Spleen (tissue), 11 donors: ENCODE measurements around the gene PHF20. TPM values are rescaled to one million over a fixed set of nuclear protein-coding genes. Genes with fewer than 3 reads are reported as not detected.

ENCODE experiments used
- DNase-seq: peaks from one replicate; pipeline ENCODE4 v3.0.0-alpha.2; 2020
- H3K27ac ChIP-seq, 8 donors: fragments of 200-600 bp; sonication (generic) in 7 of 8; 1 replicate in 4 of 8; 2 replicates in 4 of 8; pipeline versions ENCODE4 v1.5.0 to v1.8.0; 2016 to 2021; ENCODE audit warnings: inconsistent platforms in 4 of 8, mild to moderate bottlenecking in 4 of 8, moderate library complexity in 1 of 8
- H3K27me3 ChIP-seq, 7 donors: fragments of 200-600 bp; sonication (generic) in 6 of 7; replicated peaks in 1 of 7; 1 replicate in 4 of 7; 2 replicates in 3 of 7; pipeline versions ENCODE4 v1.5.0 to v1.8.0; 2016 to 2021; ENCODE audit warnings: inconsistent platforms in 3 of 7, mild to moderate bottlenecking in 1 of 7
- H3K36me3 ChIP-seq, 6 donors: fragments of 200-600 bp; sonication (generic) in 5 of 6; 1 replicate in 4 of 6; 2 replicates in 2 of 6; pipeline versions ENCODE4 v1.5.0 to v1.8.0; 2016 to 2021; ENCODE audit warnings: inconsistent platforms in 2 of 6
- H3K4me1 ChIP-seq, 6 donors: fragments of 200-600 bp; sonication (generic) in 5 of 6; 1 replicate in 3 of 6; 2 replicates in 3 of 6; pipeline versions ENCODE4 v1.5.0 to v1.8.0; 2016 to 2021; ENCODE audit warnings: inconsistent platforms in 3 of 6
- H3K4me3 ChIP-seq, 8 donors: fragments of 200-600 bp; sonication (generic) in 7 of 8; 1 replicate in 4 of 8; 2 replicates in 4 of 8; pipeline versions ENCODE4 v1.5.0 to v1.8.0; 2016 to 2021; ENCODE audit warnings: inconsistent platforms in 4 of 8, mild to moderate bottlenecking in 4 of 8, moderate library complexity in 2 of 8
- H3K9me3 ChIP-seq, 8 donors: fragments of 200-600 bp; sonication (generic) in 7 of 8; 1 replicate in 4 of 8; 2 replicates in 4 of 8; pipeline versions ENCODE4 v1.5.0 to v1.8.0; 2016 to 2021; ENCODE audit warnings: inconsistent platforms in 4 of 8
- POLR2A ChIP-seq, 3 donors: fragments of 450-650 bp; IDR thresholded peaks; one replicate each; pipeline ENCODE4 v1.5.1; 2017; ENCODE audit warnings: antibody characterized with exemption in 3 of 3, mild to moderate bottlenecking in 1 of 3
- POLR2AphosphoS5 ChIP-seq, 3 donors: sonication (generic); formaldehyde crosslinking; IDR thresholded peaks; one replicate each; pipeline ENCODE4 v1.5.1; 2017; ENCODE audit warnings: antibody characterized with exemption in 3 of 3
- WGBS, 5 donors: extraction: QIAGEN DNeasy Blood & Tissue Kit in 3 of 5; methylation state at CpG; one replicate each; pipeline versions ENCODE4 v1.1.5 to v1.1.7; 2013 to 2018; 5-methylcytosine and 5-hydroxymethylcytosine counted together
- intact Hi-C: fragments of 100-400 bp; cut with DNase I; formaldehyde crosslinking; loops from one replicate; pipeline ENCODE4 v1.15.0; 2023; ENCODE audit warnings: low total_unique reads
- polyA plus RNA-seq, 3 donors: library from polyadenylated mRNA; stranded (reverse); fragments of 200-250 nt; gene quantifications; one replicate each; pipeline ENCODE4 v1.2.1, GENCODE V29; 2013
- total RNA-seq, 7 donors: library from RNA; depleted of rRNA in 3 of 7; stranded (reverse); fragments of >200 nt in 3 of 7; fragmentation: NEBNext Ultra II Directional in 4 of 7; extraction: Animal tissue kit (Norgen Biotek cat#: 25700) in 4 of 7; gene quantifications; one replicate each; pipeline versions ENCODE4 v1.1.0 to v1.2.1, GENCODE V29; 2016 to 2021
- TF ChIP-seq, protein P1 (sequence below), 11 experiments: fragments of 200-600 bp in 7 of 11; fragments of 450-650 bp in 4 of 11; sonication (generic) in 4 of 11; IDR thresholded peaks in 8 of 11; conservative IDR thresholded peaks in 3 of 11; 1 replicate in 7 of 11; 2 replicates in 4 of 11; pipeline versions ENCODE4 v1.4.0 to v1.8.0; 2016 to 2021; ENCODE audit warnings: antibody characterized with exemption in 11 of 11, inconsistent platforms in 4 of 11, mild to moderate bottlenecking in 1 of 11
- donor health status: healthy with polysubstance abuse.
- donor health status: DM: no; HTN: no; CAD: no; lungs with moderate emphysema.
- donor health status: DM: no; HTN: no; CAD: no.
- donor health status: Bipolar disorder and iron deficiency.
- donor health status: healthy.
- donor health status: DM: no; HTN: no; CAD: no.
- donor health status: DM: yes; HTN: yes; CAD: no.

Gene PHF20
- total and polyA plus RNA-seq, 10 donors, result 40.0 to 89.9 (median 57.4) TPM

DNA sequence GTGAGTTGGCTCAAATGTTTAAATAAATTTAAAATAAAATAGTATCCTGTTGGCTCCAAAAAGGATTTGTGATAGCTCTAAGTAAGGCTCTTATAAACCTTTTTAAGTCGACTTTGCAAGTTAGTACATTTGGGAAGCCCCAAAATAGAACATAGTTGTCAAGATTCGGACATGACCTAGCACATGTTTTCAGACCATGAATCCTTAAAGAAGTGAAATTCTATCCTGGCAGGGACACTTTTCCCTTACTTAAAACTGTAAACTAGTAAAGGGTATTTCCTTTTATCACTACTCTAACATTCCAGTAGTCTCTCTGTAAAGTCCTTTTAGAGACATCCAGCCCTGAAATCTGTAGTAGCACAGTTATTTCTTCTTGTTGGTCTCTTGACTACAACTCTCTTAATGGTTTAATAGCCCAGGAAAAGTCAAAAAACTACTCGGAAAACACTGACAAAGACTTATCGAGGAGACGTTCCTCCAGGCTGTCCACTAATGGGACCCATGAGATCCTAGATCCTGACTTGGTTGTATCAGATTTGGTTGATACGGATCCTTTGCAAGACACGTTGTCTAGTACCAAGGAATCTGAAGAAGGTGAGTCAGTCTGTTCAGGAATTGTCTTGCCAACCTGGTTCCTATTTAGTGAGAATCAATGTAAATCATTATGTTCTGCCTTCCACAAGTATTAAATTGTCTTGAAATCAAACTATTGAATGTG, 98.9 kb downstream of the PHF20 start:
- TF ChIP-seq, protein P1, sequence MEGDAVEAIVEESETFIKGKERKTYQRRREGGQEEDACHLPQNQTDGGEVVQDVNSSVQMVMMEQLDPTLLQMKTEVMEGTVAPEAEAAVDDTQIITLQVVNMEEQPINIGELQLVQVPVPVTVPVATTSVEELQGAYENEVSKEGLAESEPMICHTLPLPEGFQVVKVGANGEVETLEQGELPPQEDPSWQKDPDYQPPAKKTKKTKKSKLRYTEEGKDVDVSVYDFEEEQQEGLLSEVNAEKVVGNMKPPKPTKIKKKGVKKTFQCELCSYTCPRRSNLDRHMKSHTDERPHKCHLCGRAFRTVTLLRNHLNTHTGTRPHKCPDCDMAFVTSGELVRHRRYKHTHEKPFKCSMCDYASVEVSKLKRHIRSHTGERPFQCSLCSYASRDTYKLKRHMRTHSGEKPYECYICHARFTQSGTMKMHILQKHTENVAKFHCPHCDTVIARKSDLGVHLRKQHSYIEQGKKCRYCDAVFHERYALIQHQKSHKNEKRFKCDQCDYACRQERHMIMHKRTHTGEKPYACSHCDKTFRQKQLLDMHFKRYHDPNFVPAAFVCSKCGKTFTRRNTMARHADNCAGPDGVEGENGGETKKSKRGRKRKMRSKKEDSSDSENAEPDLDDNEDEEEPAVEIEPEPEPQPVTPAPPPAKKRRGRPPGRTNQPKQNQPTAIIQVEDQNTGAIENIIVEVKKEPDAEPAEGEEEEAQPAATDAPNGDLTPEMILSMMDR (IDR thresholded peaks at IDR 0.05 in 8 of 11, conservative IDR thresholded peaks at IDR 0.05 in 3 of 11), result no peak
- TF ChIP-seq POLR2A (IDR thresholded peaks at IDR 0.05) (no peak), POLR2AphosphoS5 (IDR thresholded peaks at IDR 0.05) (no peak)
- no peak overlapping the region for H3K4me3 ChIP-seq
- WGBS, 5 donors, result 80 to 93% (median 91%) methylated on average over 7 of the region's 7 CpGs
- H3K9me3 ChIP-seq, result no peaks in the 10 kb centered on the region
- no peaks in the 10 kb centered on the region for H3K27me3 ChIP-seq
- intact Hi-C loops, result no loop called here
- H3K27ac ChIP-seq, result peak overlapping the region in 6 of 8 donors; percentile 20 to 54 (median 42)
- H3K36me3 ChIP-seq, result peaks cover 0 to 98% (median 10%) of the 10 kb centered on the region in 6 donors
- peaks cover 0 to 6% (median 0%) of the 10 kb centered on the region in 6 donors for H3K4me1 ChIP-seq
- no peak for DNase-seq

DNA sequence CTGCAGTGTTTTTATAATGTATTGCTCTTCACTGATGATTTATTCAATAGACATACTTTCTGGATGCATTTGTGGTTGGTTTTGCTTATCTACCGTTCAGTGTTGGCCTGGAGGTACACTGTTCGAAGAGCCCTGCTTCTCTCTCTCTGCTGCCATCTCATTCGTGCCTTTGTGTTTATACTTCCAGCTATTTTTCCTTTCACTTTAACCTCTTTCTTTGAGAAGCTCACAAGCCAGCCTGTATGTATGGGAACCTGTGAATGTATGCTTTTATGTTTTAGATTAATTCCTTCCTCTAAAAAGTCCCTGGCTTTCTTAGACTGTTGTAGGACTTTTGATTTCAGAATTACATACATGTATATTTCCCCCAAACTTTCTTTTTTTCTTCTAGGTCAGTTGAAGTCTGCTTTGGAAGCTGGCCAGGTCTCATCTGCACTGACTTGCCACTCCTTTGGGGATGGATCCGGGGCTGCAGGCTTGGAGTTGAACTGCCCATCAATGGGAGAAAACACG, 99.5 kb downstream of the PHF20 start:
- intact Hi-C loops, result no loop called here
- TF ChIP-seq, protein P1 (IDR thresholded peaks at IDR 0.05 in 8 of 11, conservative IDR thresholded peaks at IDR 0.05 in 3 of 11), result no peak
- TF ChIP-seq POLR2AphosphoS5 (IDR thresholded peaks at IDR 0.05), result no peak
- no peak for TF ChIP-seq POLR2A (IDR thresholded peaks at IDR 0.05)
- peak overlapping the region in 6 of 8 donors; percentile 20 to 54 (median 42) for H3K27ac ChIP-seq
- no peaks in the 10 kb centered on the region for H3K27me3 ChIP-seq
- H3K36me3 ChIP-seq, result peaks cover 0 to 98% (median 10%) of the 10 kb centered on the region in 6 donors
- H3K4me3 ChIP-seq, result no peak overlapping the region
- DNase-seq, result no peak
- 57 to 81% (median 69%) methylated on average over 5 of the region's 5 CpGs for WGBS, 5 donors
- peaks cover 0 to 6% (median 0%) of the 10 kb centered on the region in 6 donors for H3K4me1 ChIP-seq
- no peaks in the 10 kb centered on the region for H3K9me3 ChIP-seq

DNA sequence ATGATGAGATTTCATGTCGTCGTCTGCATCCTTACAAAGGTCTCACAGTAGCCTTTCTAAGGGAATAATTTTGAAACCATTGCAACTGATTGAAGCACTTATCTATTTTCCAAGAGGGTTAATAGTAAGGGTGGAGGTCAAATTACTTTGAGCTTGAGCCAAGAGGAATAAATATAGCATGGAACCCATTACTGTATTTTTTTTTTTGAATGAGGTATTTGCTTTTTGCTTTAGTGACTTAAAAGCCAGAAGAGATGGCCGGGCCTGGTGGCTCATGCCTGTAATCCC, 104.2 kb downstream of the PHF20 start:
- peak overlapping the region in 7 of 8 donors; percentile 5 to 55 (median 16) for H3K27ac ChIP-seq
- peaks cover 0 to 6% (median 0%) of the 10 kb centered on the region in 6 donors for H3K4me1 ChIP-seq
- H3K9me3 ChIP-seq, result no peaks in the 10 kb centered on the region
- intact Hi-C loops, result no loop called here
- H3K27me3 ChIP-seq, result no peaks in the 10 kb centered on the region
- no peak overlapping the region for H3K4me3 ChIP-seq
- WGBS, 5 donors, result 77 to 84% (median 83%) methylated on average over 3 of the region's 3 CpGs
- TF ChIP-seq POLR2A (IDR thresholded peaks at IDR 0.05) (no peak), POLR2AphosphoS5 (IDR thresholded peaks at IDR 0.05) (no peak)
- TF ChIP-seq, protein P1 (IDR thresholded peaks at IDR 0.05 in 8 of 11, conservative IDR thresholded peaks at IDR 0.05 in 3 of 11), result no peak
- peaks cover 0 to 87% (median 15%) of the 10 kb centered on the region in 6 donors for H3K36me3 ChIP-seq
- no peak for DNase-seq

DNA sequence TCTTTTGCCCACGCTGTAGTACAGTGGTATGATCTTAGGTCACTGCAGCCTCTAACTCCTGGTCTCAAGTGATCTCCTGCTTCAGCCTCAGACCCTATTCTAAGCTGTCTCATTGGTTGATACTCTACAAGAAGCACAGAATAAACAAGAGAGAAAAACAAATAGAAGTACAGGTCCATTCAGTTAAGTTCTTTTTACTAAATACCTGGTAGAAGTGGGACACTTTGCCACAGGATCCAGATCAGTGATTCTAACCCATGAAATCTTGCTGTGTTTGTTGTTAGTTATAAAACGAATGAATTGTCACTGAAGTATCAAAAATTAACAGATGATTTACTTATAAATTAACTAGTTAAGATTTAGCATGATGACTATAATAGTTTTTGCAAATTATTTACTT, 105.8 kb downstream of the PHF20 start:
- no peaks in the 10 kb centered on the region for H3K9me3 ChIP-seq
- H3K36me3 ChIP-seq, result peaks cover 0 to 78% (median 12%) of the 10 kb centered on the region in 6 donors
- intact Hi-C loops, result no loop called here
- no peaks in the 10 kb centered on the region for H3K4me1 ChIP-seq
- H3K27me3 ChIP-seq, result no peaks in the 10 kb centered on the region
- H3K27ac ChIP-seq, result no peak overlapping the region
- no peak overlapping the region for H3K4me3 ChIP-seq
- DNase-seq, result no peak
- TF ChIP-seq, protein P1 (IDR thresholded peaks at IDR 0.05 in 8 of 11, conservative IDR thresholded peaks at IDR 0.05 in 3 of 11), result no peak
- no peak for TF ChIP-seq POLR2AphosphoS5 (IDR thresholded peaks at IDR 0.05)
- TF ChIP-seq POLR2A (IDR thresholded peaks at IDR 0.05), result no peak
- WGBS, 5 donors, result 92 to 100% (median 94%) methylated on average over 2 of the region's 2 CpGs
